PC-9 (cell line): ENCODE results near the gene TBX18.

Experiments used
- EZH2 ChIP-seq: fragments of 200-600 bp; sonication (generic); IDR thresholded peaks from 2 replicates; pipeline ENCODE4 v1.8.0; 2017; ENCODE audit warnings: antibody characterized with exemption, low read depth
- TF ChIP-seq, protein P1 (sequence below): fragments of 200-600 bp; sonication (generic); conservative IDR thresholded peaks from 2 replicates; pipeline ENCODE4 v1.6.1; 2017; ENCODE audit warnings: mixed run types, antibody characterized with exemption, mild to moderate bottlenecking, moderate library complexity

DNA sequence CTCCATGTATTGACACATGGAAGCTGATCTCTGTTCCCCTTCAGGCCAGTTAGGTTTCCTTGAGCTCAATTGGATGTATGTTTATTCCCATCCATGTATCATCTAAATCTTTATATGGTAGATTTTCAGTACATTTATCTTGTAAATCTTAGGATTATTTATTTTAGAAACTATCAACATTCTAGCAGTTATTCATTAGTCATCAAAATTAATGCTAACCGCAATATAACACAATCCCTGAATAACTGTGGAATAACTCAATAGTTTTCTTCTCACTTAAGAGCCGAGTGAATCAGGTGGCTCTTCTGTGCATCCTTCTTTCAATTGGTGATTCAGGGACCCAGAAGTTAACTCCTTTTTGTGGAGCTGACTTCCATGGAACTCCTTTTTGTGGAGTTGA, 15.5 kb upstream of the TBX18 start:
- TF ChIP-seq, protein P1, sequence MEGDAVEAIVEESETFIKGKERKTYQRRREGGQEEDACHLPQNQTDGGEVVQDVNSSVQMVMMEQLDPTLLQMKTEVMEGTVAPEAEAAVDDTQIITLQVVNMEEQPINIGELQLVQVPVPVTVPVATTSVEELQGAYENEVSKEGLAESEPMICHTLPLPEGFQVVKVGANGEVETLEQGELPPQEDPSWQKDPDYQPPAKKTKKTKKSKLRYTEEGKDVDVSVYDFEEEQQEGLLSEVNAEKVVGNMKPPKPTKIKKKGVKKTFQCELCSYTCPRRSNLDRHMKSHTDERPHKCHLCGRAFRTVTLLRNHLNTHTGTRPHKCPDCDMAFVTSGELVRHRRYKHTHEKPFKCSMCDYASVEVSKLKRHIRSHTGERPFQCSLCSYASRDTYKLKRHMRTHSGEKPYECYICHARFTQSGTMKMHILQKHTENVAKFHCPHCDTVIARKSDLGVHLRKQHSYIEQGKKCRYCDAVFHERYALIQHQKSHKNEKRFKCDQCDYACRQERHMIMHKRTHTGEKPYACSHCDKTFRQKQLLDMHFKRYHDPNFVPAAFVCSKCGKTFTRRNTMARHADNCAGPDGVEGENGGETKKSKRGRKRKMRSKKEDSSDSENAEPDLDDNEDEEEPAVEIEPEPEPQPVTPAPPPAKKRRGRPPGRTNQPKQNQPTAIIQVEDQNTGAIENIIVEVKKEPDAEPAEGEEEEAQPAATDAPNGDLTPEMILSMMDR = no peak
- TF ChIP-seq EZH2 = no peak
